Thoracic aorta (tissue), 2 donors: ENCODE measurements around the gene RAB11FIP3. TPM values are rescaled to one million over a fixed set of nuclear protein-coding genes. Genes with fewer than 3 reads are reported as not detected.

Source experiments
- ATAC-seq: fragments of 150-250 bp; one replicate; pipeline ENCODE4 v1.8.0; 2017; ENCODE audit warnings: low read depth; ENCODE audit not compliant: insufficient number of reproducible peaks, low FRiP score
- DNase-seq: peaks from one replicate; pipeline ENCODE4 v3.0.0-alpha.2; 2020; ENCODE audit warnings: low spot score
- H3K27ac ChIP-seq, 2 donors: fragments of 200-600 bp; sonication (generic); 1 replicate in 1 of 2; 2 replicates in 1 of 2; pipeline ENCODE4 v1.5.1; 2016; ENCODE audit warnings: mild to moderate bottlenecking in 2 of 2, moderate library complexity in 2 of 2
- H3K27me3 ChIP-seq: fragments of 200-600 bp; sonication (generic); replicated peaks from 2 replicates; pipeline ENCODE4 v1.6.0; 2016; ENCODE audit warnings: mild to moderate bottlenecking; ENCODE audit not compliant: insufficient read depth
- H3K36me3 ChIP-seq: fragments of 200-600 bp; sonication (generic); one replicate; pipeline ENCODE4 v1.5.1; 2016
- H3K4me1 ChIP-seq, 2 donors: fragments of 200-600 bp; sonication (generic); 1 replicate in 1 of 2; 2 replicates in 1 of 2; pipeline versions ENCODE4 v1.5.1 to v1.6.0; 2016; ENCODE audit warnings: low read depth in 2 of 2, mild to moderate bottlenecking in 1 of 2; ENCODE audit not compliant: control insufficient read depth in 1 of 2
- H3K4me3 ChIP-seq: fragments of 200-600 bp; sonication (generic); 2 replicates; pipeline ENCODE4 v1.5.1; 2016; ENCODE audit warnings: mild to moderate bottlenecking
- H3K9me3 ChIP-seq: fragments of 200-600 bp; sonication (generic); 2 replicates; pipeline ENCODE4 v1.5.1; 2016
- total RNA-seq, 2 donors: library from RNA; depleted of rRNA; stranded (reverse); fragments of >200 nt; gene quantifications; one replicate each; pipeline versions ENCODE4 v1.1.0 to v1.2.3, GENCODE V29; 2016
- TF ChIP-seq, protein P1 (sequence below): fragments of 200-600 bp; sonication (generic); IDR thresholded peaks from one replicate; pipeline ENCODE4 v1.5.1; 2019; ENCODE audit warnings: antibody characterized with exemption

RAB11FIP3 gene
- total RNA-seq, 2 donors from 2014 or later = 70.1 to 71.1 TPM

- no peak overlapping the region for H3K4me3 ChIP-seq
- peaks cover 21 to 29% of the 10 kb centered on the region in 2 donors for H3K4me1 ChIP-seq
- no peaks in the 10 kb centered on the region for H3K27me3 ChIP-seq
- DNase-seq = no peak
- H3K27ac ChIP-seq = no peak overlapping the region
- no peak for ATAC-seq
- H3K36me3 ChIP-seq = no peaks in the 10 kb centered on the region
- H3K9me3 ChIP-seq = no peaks in the 10 kb centered on the region
- TF ChIP-seq, protein P1, sequence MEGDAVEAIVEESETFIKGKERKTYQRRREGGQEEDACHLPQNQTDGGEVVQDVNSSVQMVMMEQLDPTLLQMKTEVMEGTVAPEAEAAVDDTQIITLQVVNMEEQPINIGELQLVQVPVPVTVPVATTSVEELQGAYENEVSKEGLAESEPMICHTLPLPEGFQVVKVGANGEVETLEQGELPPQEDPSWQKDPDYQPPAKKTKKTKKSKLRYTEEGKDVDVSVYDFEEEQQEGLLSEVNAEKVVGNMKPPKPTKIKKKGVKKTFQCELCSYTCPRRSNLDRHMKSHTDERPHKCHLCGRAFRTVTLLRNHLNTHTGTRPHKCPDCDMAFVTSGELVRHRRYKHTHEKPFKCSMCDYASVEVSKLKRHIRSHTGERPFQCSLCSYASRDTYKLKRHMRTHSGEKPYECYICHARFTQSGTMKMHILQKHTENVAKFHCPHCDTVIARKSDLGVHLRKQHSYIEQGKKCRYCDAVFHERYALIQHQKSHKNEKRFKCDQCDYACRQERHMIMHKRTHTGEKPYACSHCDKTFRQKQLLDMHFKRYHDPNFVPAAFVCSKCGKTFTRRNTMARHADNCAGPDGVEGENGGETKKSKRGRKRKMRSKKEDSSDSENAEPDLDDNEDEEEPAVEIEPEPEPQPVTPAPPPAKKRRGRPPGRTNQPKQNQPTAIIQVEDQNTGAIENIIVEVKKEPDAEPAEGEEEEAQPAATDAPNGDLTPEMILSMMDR = no peak
These were observed 139.4 kb downstream of the RAB11FIP3 start for GRCh38 chr16:564690-565418.

GRCh38 chr16:565419-566330 is 140.2 kb downstream of the RAB11FIP3 start:
- peak overlapping the region; percentile 64 for H3K4me3 ChIP-seq
- H3K27ac ChIP-seq = no peak overlapping the region
- no peaks in the 10 kb centered on the region for H3K27me3 ChIP-seq
- H3K9me3 ChIP-seq = no peaks in the 10 kb centered on the region
- peaks cover 23 to 32% of the 10 kb centered on the region in 2 donors for H3K4me1 ChIP-seq
- DNase-seq (no peak), ATAC-seq (no peak)
- H3K36me3 ChIP-seq = no peaks in the 10 kb centered on the region
- TF ChIP-seq, protein P1 = no peak

- TF ChIP-seq, protein P1 = no peak
- Histone ChIP-seq H3K9me3 (no peaks in the 10 kb centered on the region), H3K27ac (no peak within 1 kb of the TSS), H3K4me3 (peak within 1 kb of the TSS; percentile 64), H3K4me1 (peaks cover 24 to 42% of the 10 kb centered on the region in 2 donors), H3K36me3 (no peaks in the 10 kb centered on the region), H3K27me3 (no peaks in the 10 kb centered on the region)
- no peak for DNase-seq
- no peak for ATAC-seq
These were observed 141.3 kb downstream of the RAB11FIP3 start, which contains the start of gene NHLRC4 for GRCh38 chr16:566475-567372. NHLRC4 (plus strand) TSS chr16:567005; CDS start chr16:568048, 1,043 bp downstream.

DNA sequence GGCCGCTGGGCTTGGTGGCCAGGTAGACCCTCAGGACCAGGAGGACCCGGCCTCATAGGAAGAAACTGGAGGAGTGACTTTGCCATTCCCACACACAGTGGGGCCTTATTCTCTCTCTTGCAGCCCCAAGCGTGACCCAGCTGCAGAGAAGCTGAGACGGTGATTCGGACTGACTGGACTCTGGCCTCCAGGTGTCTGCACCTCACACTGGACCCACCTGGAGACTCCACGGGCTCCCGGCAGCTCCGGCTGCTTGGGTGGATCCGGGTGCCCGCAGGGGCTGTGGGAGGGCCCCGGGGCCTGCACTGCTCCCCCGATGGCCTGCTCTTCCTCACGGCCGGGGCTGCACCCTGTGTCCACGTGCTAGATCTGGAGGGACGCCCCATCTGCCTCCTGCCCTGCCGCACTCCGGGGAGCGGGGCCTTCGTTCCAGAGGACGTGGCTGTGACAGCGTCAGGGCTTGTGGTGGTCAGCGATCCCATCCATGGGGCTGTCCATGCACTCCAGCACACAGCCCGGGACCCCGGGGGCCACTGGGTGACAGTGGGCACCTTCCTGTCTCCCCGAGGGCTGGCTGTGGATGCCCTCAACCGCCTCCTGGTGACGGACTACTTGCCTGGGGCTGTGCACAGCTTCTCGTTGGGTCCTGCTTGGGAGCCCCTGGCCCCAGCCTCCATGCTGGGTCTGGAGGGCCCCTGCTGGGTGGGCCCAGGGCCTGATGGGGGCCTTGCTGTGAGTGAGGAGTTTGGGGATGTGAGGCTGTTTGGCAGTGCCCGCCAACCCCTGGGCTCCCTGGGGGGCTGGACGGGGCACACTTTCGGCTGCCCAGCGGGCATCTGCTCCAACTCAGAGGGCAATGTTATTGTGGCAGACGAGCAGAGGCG is 142.2 kb downstream of the RAB11FIP3 start:
- ATAC-seq (no peak), DNase-seq (no peak)
- TF ChIP-seq, protein P1 = no peak
- H3K9me3 ChIP-seq = no peaks in the 10 kb centered on the region
- no peak overlapping the region for H3K27ac ChIP-seq
- H3K36me3 ChIP-seq = no peaks in the 10 kb centered on the region
- H3K4me3 ChIP-seq = peak overlapping the region; percentile 64
- H3K4me1 ChIP-seq = peaks cover 24 to 43% of the 10 kb centered on the region in 2 donors
- no peaks in the 10 kb centered on the region for H3K27me3 ChIP-seq
